ENCODE results near the gene GALNT14.

GALNT14 gene

GRCh38 chr2:31011587-31011986, 126.7 kb downstream of the GALNT14 start:
- no peak for TF ChIP-seq ZFX (IDR thresholded peaks at IDR 0.05; ENCODE audit: borderline replicate concordance)
- TF ChIP-seq CTCF (IDR thresholded peaks at IDR 0.05): no peak

GRCh38 chr2:31008561-31009114, 129.6 kb downstream of the GALNT14 start:
- no peak overlapping the region for H3K27ac ChIP-seq
- TF ChIP-seq ZFX (IDR thresholded peaks at IDR 0.05; ENCODE audit: borderline replicate concordance) (no peak), CTCF (IDR thresholded peaks at IDR 0.05) (no peak)

More at GRCh38 chr2:31011587-31011986, 126.7 kb downstream of the GALNT14 start:
- no peak overlapping the region for H3K27ac ChIP-seq

- no peak for TF ChIP-seq CTCF (IDR thresholded peaks at IDR 0.05)
- no peak overlapping the region for H3K27ac ChIP-seq
Measured at GRCh38 chr2:31004257-31004656, 134.0 kb downstream of the GALNT14 start.

- TF ChIP-seq ZFX (IDR thresholded peaks at IDR 0.05; ENCODE audit: borderline replicate concordance) (no peak), CTCF (IDR thresholded peaks at IDR 0.05) (no peak)
- H3K27ac ChIP-seq: no peak overlapping the region
Measured at GRCh38 chr2:31003749-31004148, 134.5 kb downstream of the GALNT14 start.

- no peak overlapping the region for H3K27ac ChIP-seq
- no peak for TF ChIP-seq CTCF (IDR thresholded peaks at IDR 0.05)
- TF ChIP-seq ZFX (IDR thresholded peaks at IDR 0.05; ENCODE audit: borderline replicate concordance): no peak
Measured at GRCh38 chr2:31002537-31003150, 135.6 kb downstream of the GALNT14 start.

- H3K27ac ChIP-seq: no peak overlapping the region
- TF ChIP-seq CTCF (IDR thresholded peaks at IDR 0.05): no peak
- TF ChIP-seq ZFX (IDR thresholded peaks at IDR 0.05; ENCODE audit: borderline replicate concordance): no peak
Measured at GRCh38 chr2:31000970-31001369, 137.3 kb downstream of the GALNT14 start.

GRCh38 chr2:30998672-30999071, 139.6 kb downstream of the GALNT14 start:
- TF ChIP-seq CTCF (IDR thresholded peaks at IDR 0.05) (no peak), ZFX (IDR thresholded peaks at IDR 0.05; ENCODE audit: borderline replicate concordance) (no peak)

More at GRCh38 chr2:30998672-30999071, 139.6 kb downstream of the GALNT14 start:
- no peak overlapping the region for H3K27ac ChIP-seq

All from 22Rv1 (cell line).